ENCODE results near the gene ECT2.

GRCh38 chr3:172702256-172702655, 48.3 kb upstream of the ECT2 start:
- TF ChIP-seq EZH2 (IDR thresholded peaks at IDR 0.05; ENCODE audit: low read length) (no peak), CTCF (optimal IDR thresholded peaks at IDR 0.05 in 1 of 3, IDR thresholded peaks at IDR 0.05 in 1 of 3, conservative IDR thresholded peaks at IDR 0.05 in 1 of 3; ENCODE audit: extremely low read depth in 1 of 3, insufficient read depth in 2 of 3, low read length in 3 of 3) (no peak)

All from keratinocyte (primary cell).